ENCODE results near the gene VTI1A.

Gene VTI1A

GRCh38 chr10:112503643-112504042 is 56.6 kb downstream of the VTI1A start:
- DNase-seq (ENCODE audit: low read depth in 1 of 2, low spot score in 1 of 2), result no peak

GRCh38 chr10:112507046-112507445 is 60.0 kb downstream of the VTI1A start:
- DNase-seq (ENCODE audit: low read depth in 1 of 2, low spot score in 1 of 2), result no peak

DNA sequence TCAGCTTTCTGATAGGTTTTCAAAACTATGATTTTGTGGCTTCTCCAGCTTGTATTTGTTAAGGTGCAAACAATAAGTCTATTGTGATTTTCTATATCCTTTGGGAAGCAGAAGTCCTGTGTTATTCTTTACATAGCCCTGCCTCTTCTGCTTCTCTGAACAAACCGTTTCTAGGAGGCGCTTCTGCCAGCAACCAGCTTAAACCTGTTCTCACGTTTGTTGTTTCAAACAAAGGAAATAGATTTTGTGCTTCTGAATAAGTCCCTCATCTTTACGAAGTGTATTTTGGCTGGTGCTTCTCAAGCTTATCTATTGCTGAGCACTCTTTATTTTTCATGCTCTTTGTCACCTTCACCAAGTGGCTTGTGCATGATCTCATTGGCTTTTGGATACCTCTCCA is 61.0 kb downstream of the VTI1A start:
- no peak for DNase-seq (ENCODE audit: low read depth in 1 of 2, low spot score in 1 of 2)

DNA sequence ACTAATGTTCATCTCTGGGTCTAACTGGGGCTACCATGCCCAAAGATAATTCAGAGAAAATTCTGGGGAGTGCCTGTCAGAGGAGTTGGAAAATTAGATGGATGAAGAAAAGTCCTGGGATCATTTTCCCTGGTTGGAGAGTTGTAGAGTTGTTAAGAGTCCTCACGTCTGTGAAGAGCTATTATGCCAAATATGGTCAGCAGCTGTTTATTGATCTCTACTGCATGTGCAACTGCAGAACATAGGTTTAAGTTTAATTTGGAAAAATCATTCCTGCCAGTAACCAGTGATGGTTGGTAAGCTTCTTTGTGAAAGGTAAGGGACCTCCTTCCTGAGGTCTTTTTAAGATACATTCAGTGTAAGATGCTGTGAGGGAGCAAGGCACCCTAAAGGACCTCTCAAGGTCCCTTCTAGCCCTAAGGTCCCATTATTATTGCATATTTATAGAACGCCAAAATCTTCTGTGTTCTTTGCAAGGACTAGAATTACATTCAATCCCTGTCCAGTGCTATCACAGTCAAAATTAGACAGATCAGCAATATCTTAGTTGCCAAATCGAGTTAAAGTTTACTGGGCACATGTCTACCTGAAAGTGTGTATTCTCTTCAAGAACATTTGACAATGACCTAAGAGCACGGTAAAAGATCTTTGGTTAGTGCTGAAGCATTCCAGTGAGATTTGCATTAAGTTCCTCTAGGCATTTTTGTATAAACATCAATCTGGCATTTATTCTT is 62.7 kb downstream of the VTI1A start:
- no peak for DNase-seq (ENCODE audit: low read depth in 1 of 2, low spot score in 1 of 2)

GRCh38 chr10:112510384-112510783 is 63.4 kb downstream of the VTI1A start:
- DNase-seq (ENCODE audit: low read depth in 1 of 2, low spot score in 1 of 2), result no peak

GRCh38 chr10:112512294-112512693 is 65.3 kb downstream of the VTI1A start:
- no peak for DNase-seq (ENCODE audit: low read depth in 1 of 2, low spot score in 1 of 2)

GRCh38 chr10:112515126-112515525 is 68.1 kb downstream of the VTI1A start:
- no peak for DNase-seq (ENCODE audit: low read depth in 1 of 2, low spot score in 1 of 2)

DNA sequence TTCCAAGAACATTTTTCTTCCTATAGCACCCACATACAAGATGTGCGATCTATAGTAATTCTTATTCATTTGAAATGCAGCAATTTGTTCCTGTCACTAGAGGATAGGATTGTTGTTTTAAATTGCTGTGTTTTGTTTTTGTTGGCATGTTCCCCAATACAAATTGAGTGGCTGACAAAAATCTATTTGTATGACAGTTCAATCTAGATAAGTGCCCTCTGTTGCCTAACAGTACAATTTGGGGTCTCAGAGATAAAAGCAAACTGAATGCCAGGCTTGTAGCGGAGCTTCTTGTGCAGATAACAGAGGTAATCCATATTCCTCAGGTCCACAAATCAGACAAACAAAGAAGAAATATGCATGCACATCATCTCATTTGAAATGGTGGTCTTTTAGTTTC is 68.8 kb downstream of the VTI1A start:
- no peak for DNase-seq (ENCODE audit: low read depth in 1 of 2, low spot score in 1 of 2)

- no peak for DNase-seq (ENCODE audit: low read depth in 1 of 2, low spot score in 1 of 2)
These were observed 70.4 kb downstream of the VTI1A start for GRCh38 chr10:112517451-112517862.

GRCh38 chr10:112519133-112519761 is 72.2 kb downstream of the VTI1A start:
- peak in 1 of 2 donors; percentile 1 for DNase-seq (ENCODE audit: low read depth in 1 of 2, low spot score in 1 of 2)

DNA sequence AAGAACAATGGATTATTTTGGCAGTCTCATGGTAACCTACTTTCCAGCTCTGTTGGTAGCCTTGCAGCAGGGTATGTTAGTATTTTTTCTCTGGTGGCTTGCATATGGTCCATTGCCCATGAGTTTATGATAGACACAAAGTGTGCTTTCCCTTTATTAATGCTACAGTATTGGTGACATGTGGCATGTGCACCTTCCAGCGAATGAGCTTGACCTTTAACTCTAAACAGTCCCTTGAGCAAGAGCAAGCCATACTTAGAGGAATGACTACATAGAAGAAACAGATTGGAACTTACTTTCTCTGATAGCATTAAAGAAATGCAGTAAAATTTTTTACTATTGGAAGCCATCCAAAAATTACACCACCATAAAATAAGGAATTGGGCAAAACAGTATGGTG is 73.9 kb downstream of the VTI1A start:
- no peak for DNase-seq (ENCODE audit: low read depth in 1 of 2, low spot score in 1 of 2)

- no peak for DNase-seq (ENCODE audit: low read depth in 1 of 2, low spot score in 1 of 2)
These were observed 77.6 kb downstream of the VTI1A start for GRCh38 chr10:112524641-112525040.

DNA sequence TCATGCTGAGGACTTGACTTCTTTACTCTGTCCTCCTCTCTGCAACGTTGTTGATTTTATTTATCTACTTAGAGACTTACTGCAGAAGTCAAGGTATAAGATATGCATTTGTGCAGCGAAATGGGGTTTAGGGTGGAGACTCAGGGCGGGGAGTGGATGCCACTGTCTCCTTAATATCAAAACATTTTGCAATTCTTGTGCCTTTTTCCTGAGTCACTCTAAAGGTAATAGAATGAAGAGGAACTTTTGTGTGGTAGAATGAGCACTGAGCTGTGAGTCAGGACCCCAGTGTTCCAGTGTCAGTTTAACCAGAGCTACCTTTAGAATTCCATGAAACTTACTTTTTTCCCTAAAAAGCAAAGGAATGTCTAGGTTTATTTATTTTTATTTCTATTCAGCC is 78.2 kb downstream of the VTI1A start:
- DNase-seq (ENCODE audit: low read depth in 1 of 2, low spot score in 1 of 2), result no peak

- no peak for DNase-seq (ENCODE audit: low read depth in 1 of 2, low spot score in 1 of 2)
These were observed 79.1 kb downstream of the VTI1A start for GRCh38 chr10:112526139-112526538.

DNA sequence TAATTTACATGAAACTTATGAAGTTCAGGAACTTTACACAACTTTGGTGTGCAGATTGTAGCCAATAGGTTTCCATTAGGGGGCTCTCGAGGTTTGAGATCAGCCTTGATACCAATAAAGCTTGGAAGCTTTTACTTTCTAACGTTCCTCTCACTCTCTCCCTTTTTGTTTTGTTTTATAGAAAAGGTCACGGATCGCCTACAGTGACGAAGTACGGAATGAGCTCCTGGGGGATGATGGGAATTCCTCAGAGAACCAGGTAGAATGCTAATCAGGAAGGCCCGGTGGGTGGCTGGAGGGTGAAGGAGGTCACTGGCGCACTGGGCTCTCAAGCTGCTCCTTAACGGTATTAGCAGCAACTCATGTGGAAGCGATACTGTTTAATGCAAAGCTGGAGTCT is 79.9 kb downstream of the VTI1A start:
- DNase-seq (ENCODE audit: low read depth in 1 of 2, low spot score in 1 of 2), result no peak

DNA sequence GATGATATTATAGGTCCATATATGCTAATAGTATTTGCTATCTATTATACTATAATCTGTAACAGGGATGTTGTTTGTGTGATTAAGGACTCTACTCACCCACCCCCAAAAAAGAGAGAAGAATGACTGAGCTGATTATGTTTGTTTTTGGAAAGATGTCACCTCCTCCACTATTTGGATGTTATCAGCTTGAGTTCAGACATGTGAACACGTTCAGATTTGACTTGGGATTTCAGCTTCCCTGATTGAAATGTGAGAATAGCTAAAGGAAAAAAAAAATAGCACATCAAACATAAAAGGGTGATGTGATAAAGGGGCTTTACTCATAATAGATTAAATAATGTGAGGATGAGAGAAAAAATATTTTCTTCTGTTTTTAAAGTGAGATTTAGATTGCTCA is 81.2 kb downstream of the VTI1A start:
- no peak for DNase-seq (ENCODE audit: low read depth in 1 of 2, low spot score in 1 of 2)

GRCh38 chr10:112531421-112531820 is 84.4 kb downstream of the VTI1A start:
- no peak for DNase-seq (ENCODE audit: low read depth in 1 of 2, low spot score in 1 of 2)

GRCh38 chr10:112532189-112532588 is 85.2 kb downstream of the VTI1A start:
- peak in 1 of 2 donors; percentile 25 for DNase-seq (ENCODE audit: low read depth in 1 of 2, low spot score in 1 of 2)

DNA sequence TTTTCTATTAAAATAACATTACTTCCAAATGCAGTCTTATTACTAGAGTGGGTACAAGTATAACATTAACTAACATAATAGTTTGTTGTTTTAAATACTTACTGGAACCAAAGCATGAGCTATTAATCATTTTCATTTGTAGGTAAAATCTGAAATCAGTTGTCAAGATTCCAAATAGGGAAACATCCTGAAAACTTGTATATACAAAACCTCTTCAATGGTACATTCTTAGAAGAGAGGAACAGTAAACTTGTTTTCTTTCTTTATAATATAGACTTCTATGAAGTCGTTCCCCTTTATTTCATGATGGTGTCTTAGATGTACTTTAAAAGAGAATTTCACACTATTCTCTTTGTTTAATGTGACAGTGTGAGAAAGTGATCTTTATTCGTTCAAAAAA is 85.9 kb downstream of the VTI1A start:
- DNase-seq (ENCODE audit: low read depth in 1 of 2, low spot score in 1 of 2), result no peak

GRCh38 chr10:112533916-112534315 is 86.9 kb downstream of the VTI1A start:
- no peak for DNase-seq (ENCODE audit: low read depth in 1 of 2, low spot score in 1 of 2)

- DNase-seq (ENCODE audit: low read depth in 1 of 2, low spot score in 1 of 2), result no peak
These were observed 88.5 kb downstream of the VTI1A start for GRCh38 chr10:112535531-112535951.

- no peak for DNase-seq (ENCODE audit: low read depth in 1 of 2, low spot score in 1 of 2)
These were observed 89.6 kb downstream of the VTI1A start for GRCh38 chr10:112536663-112537062.

- no peak for DNase-seq (ENCODE audit: low read depth in 1 of 2, low spot score in 1 of 2)
These were observed 91.2 kb downstream of the VTI1A start for GRCh38 chr10:112538168-112538567.

Data from activated CD4-positive, alpha-beta T cell treated with anti-CD3 and anti-CD28 coated beads, Interleukin-2, amount 50 U/mL, for 24 hours (primary cell).